Activated CD4-positive, alpha-beta T cell treated with anti-CD3 and anti-CD28 coated beads for 48 hours (primary cell): ENCODE results near the gene SPEG.

ENCODE experiments used
- DNase-seq: peaks from one replicate; pipeline ENCODE4 v3.0.0-alpha.2; 2020

The SPEG gene

GRCh38 chr2:219499555-219499954, 64.9 kb downstream of the SPEG start:
- no peak for DNase-seq

DNA sequence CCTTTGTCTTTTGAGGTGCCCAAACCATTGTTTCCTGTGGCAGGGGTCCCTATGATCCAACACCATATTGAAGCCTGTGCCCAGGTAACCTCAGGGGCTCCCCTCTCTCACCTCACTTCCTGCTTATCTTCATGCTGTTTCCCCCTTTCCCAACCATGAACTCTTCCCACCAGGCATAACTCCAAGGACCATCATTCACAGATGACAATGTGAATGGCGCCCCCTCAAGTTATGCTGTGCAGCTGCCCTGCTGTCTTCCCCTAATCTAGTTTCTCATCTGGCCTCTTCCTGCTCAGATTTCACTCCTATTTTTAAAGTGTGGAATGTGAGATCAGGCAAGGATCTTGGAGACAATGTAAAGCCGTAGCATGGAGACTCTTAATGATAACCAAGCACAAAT, 65.5 kb downstream of the SPEG start:
- DNase-seq = no peak

DNA sequence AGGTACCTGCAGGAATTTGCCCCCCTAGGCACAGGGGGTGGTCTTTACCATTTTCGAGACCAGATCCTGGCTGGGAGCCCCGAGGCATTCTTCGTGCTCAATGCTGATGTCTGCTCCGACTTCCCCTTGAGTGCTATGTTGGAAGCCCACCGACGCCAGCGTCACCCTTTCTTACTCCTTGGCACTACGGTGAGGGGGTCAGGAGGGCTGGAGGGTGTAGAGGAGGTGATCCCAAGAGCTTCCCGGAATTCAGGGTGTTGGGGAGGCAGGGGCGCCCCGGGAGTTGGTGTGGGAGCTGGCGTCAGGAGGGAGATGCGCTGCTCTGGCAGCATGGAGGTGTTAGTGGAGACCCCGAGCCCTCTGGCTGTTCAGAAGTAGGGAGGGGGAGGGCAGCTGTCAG, 67.2 kb downstream of the SPEG start:
- DNase-seq = no peak

DNA sequence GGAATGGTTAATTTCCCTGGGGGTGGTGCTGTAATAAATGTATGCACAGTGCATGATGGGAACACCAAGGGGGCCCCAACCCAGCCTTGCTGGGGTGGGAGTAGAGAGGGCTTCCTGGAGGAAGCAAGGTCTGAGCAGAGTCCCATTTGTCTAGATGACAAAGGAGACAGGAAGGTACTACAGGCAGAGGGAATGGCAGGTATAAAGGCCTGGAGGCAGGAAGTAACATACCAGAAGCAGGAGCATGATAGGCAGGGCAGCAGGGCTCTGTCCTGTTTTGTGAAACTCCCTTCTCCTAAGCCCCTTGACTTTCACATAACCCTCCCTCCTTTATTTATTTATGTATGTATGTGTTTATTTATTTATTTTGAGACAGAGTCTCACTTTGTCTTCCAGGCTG, 68.0 kb downstream of the SPEG start:
- no peak for DNase-seq

- no peak for DNase-seq
These were observed 70.9 kb downstream of the SPEG start for GRCh38 chr2:219505585-219505984.

DNA sequence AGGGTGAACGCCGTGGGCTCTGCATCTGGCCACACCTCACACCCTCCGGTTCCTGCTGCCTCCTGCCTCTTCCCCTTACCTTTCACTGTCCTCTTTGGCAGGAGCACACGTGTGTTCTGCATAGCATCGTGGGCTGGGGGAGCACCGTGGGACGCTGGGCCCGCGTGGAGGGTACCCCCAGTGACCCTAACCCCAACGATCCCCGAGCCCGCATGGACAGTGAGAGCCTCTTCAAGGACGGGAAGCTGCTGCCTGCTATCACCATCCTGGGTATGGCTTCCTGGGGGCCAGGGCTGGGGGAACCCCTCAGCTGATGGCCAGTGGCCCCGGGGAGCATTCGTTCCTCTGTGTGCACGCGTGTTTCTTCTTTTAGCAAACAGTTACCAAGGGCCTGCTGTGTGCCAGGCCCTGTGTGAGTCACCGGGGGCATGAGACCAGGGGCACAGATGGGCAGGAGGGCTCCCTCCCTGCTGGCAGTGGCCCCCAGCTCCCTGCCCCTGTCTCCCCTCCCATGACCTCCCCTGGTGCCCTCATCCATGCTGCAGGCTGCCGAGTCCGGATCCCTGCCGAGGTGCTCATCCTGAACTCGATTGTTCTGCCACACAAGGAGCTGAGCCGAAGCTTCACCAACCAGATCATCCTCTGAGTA, 71.6 kb downstream of the SPEG start:
- DNase-seq = no peak

DNA sequence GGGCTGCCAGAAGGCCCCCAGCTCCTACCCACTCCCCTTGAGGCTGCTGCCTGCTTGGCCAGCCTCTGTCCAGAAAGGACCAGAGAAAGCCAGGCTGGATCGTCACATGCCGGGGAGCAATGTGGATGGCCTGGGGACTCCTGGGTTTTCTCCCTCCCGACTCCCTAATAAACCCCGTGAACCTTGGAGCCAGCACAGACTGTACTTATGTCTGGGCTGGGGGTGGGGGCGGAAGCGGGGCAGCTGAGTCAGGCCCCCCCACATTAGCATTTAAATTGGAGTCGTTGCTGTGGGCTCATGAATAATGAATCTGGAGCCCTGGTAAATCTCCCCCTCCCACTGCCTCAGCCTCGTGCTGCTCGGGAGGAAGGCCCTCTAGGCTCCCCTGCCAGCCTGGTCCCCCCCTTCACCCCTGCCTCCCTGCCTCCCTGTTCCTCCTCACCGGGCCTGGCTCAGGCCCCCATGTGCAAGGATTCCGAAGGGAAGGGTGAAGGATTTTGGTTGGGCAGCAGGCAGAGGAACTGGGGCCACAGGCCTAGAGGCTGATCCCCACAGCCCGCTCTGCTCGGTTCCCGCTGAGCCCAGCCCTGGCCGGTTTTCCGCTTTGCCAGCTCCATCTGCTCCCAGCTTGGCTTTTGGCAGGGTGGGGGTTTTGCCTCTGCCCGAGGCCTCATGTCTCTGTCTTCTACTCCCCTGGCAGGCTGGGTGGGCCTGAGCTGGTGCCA, 72.3 kb downstream of the SPEG start:
- DNase-seq = no peak

GRCh38 chr2:219507581-219508443, 73.2 kb downstream of the SPEG start:
- DNase-seq = no peak

GRCh38 chr2:219508444-219508734, 73.7 kb downstream of the SPEG start:
- no peak for DNase-seq

- DNase-seq = no peak
These were observed 74.5 kb downstream of the SPEG start for GRCh38 chr2:219508971-219509779.

GRCh38 chr2:219509780-219510511, 75.3 kb downstream of the SPEG start:
- peak; percentile 71 for DNase-seq

DNA sequence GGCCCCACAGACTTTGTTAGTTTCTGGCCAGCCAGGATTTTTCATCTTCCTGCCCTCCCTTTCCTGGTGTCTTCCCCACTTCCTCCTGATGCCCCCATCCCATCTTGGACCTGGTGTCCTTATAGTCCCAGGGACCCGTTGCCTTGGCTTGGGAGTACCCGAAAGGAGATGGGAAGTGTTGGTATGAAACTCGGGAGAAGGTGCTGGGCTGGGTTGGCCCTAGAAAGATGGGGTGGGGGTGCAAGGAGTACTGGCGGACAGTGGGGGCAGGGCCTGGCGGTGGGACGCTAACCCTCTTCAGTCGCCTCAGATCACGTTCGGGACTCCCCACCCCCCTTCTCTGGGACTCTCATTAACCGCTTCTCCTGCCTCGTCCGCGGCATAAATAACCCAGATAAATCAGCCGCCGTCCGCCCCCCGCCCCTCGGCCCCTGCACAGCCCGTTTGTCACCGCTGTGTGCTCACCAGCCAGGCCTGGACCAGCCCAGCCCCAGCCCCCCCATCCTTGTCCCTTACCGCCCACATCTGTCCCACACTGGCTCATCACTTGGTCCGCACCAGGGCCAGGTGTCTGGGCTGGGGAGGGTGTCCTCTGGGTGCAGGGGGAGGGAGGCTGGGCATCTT, 76.0 kb downstream of the SPEG start:
- DNase-seq = no peak

DNA sequence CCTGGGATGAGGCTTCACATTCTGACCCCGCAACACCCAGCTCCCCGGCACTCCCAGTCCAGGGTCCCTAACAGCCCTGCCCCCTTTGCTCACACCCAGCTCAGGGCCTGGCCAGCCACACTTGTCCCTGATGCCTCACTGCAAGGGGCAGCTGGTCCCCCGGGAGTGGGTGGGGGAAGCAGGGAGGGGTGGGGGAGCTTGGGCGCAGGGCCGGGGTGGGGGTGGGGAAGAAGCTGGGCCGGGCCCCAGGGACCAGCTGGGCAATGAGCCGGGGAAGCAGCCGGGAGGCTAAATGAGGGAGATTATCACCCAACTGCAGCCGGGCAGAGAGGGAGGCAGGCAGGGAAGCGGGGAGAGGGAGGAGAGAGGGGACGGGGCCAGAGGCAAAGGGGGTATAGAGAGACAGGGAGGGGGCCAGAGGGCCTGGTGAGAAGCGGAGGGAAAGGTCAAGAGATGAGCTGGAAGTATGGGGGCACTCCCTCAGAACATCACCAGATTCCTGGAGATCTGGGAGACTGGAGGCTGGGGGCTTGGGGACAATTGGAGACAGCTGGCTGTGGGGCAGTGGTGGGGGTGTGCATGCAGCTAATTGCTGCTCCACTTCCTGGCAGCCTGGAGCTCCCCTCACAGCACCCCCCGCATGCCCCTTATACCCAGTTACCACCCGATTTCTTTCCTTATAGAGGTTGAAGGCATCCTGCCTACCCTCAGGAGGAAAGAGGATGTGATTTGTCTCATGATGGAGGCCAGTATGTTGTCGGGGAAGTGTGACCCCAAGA, 77.1 kb downstream of the SPEG start:
- DNase-seq = no peak

- no peak for DNase-seq
These were observed 78.0 kb downstream of the SPEG start for GRCh38 chr2:219512524-219513216.

DNA sequence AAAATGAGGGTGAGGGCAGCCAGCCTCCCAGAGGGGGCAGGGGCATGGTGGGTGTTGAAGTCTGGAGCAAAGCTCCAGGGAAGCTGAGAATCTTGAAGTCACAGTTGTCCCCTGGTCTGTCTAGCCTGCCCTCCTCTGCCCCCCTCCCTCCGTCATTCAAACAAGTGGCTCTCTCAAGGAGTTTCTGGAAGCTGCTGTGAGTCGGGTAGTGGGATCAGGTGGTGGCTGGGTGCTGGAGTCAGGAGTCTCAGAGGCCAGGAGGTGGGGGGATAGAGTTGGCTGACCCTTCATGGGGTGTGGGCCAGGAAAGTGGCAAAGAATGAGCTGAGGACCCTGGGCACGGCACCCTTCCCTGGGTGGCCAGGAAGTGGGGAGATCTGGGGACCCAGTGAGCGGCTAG, 79.1 kb downstream of the SPEG start:
- DNase-seq = no peak

GRCh38 chr2:219514196-219514761, 79.6 kb downstream of the SPEG start, which contains the start of gene ASIC4:
Gene ASIC4, plus strand, starts transcription at chr2:219514482. Its CDS starts 243 bp downstream, at chr2:219514725.
- DNase-seq = no peak

- no peak for DNase-seq
These were observed 80.2 kb downstream of the SPEG start for GRCh38 chr2:219514836-219515235.

GRCh38 chr2:219515874-219516629, 81.4 kb downstream of the SPEG start:
- no peak for DNase-seq

- no peak for DNase-seq
These were observed 82.2 kb downstream of the SPEG start for GRCh38 chr2:219516888-219517287.
